Left lung (tissue), 10 donors: ENCODE data around the gene ZNF366. TPM values are rescaled to one million over a fixed set of nuclear protein-coding genes. Genes with fewer than 3 reads are reported as not detected.

Source experiments
- ATAC-seq: fragments of 200-7000 bp; cut with Tn5 transposase; one replicate; pipeline ENCODE4 v1.9.1; 2020; ENCODE audit warnings: moderate library complexity
- DNase-seq, 4 donors: peaks; one replicate each; pipeline ENCODE4 v3.0.0-alpha.2; 2013 to 2020
- H3K27ac ChIP-seq, 2 donors: fragments of 200-600 bp; sonication (generic) in 1 of 2; one replicate each; pipeline versions ENCODE4 v1.5.0 to v1.8.0; 2020 to 2021
- H3K27me3 ChIP-seq, 2 donors: fragments of 200-600 bp; sonication (generic) in 1 of 2; one replicate each; pipeline versions ENCODE4 v1.5.0 to v1.8.0; 2020 to 2021
- H3K36me3 ChIP-seq, 2 donors: fragments of 200-600 bp; sonication (generic) in 1 of 2; one replicate each; pipeline versions ENCODE4 v1.5.0 to v1.8.0; 2020 to 2021
- H3K4me1 ChIP-seq, 2 donors: fragments of 200-600 bp; one replicate each; pipeline ENCODE4 v1.8.0; 2021
- H3K4me3 ChIP-seq, 2 donors: fragments of 200-600 bp; sonication (generic) in 1 of 2; one replicate each; pipeline versions ENCODE4 v1.5.0 to v1.8.0; 2020 to 2021; ENCODE audit warnings: mild to moderate bottlenecking in 1 of 2
- H3K9me3 ChIP-seq, 2 donors: fragments of 200-600 bp; sonication (generic) in 1 of 2; one replicate each; pipeline versions ENCODE4 v1.5.0 to v1.8.0; 2020 to 2021
- intact Hi-C, 2 donors: fragments of 100-400 bp; cut with DNase I; formaldehyde crosslinking; loops; one replicate each; pipeline versions ENCODE4 v1.11.2 to v1.14.2; 2022
- polyA plus RNA-seq, 6 donors: library from polyadenylated mRNA; unstranded; fragments of 120-200 nt; gene quantifications; one replicate each; pipeline ENCODE4 v1.2.1, GENCODE V29; 2013; ENCODE audit not compliant: insufficient read length in 6 of 6
- total RNA-seq, 2 donors: library from RNA; stranded (reverse); fragmentation: NEBNext Ultra II Directional; extraction: Animal tissue kit (Norgen Biotek cat#: 25700); gene quantifications; one replicate each; pipeline ENCODE4 v1.2.1, GENCODE V29; 2021
- TF ChIP-seq, protein P1 (sequence below), 2 donors: fragments of 200-600 bp; sonication (generic) in 1 of 2; IDR thresholded peaks; one replicate each; pipeline versions ENCODE4 v1.5.0 to v1.8.0; 2021; ENCODE audit warnings: antibody characterized with exemption in 2 of 2
- donor health status: DM: no; HTN: yes; CAD: no.
- donor health status: DM: no; HTN: no; CAD: no.

The ZNF366 gene
- total and polyA plus RNA-seq, 8 donors: 3.2 to 5.6 (median 4.0) TPM

DNA sequence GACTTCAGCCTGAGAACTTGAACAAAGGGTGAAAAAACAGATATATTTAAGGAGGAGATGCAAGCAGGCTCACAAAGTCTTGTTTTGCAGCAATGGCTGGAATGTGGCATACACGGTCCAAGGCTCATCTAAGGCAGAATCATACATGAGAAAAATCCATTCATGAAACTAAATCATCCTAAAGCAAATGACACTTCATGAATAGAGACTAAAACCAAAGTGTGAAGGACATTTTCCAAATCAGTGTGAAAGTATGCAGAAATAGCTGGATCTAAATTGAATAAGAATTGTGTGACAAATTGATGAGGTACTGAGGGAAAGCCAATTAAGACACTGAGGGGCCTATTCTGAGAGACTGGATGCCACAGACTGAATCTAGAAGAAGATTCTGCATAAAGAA lies 27.3 kb downstream of the ZNF366 start:
- Histone ChIP-seq H3K4me1 (peaks cover 8 to 19% of the 10 kb centered on the region in 2 donors), H3K9me3 (no peaks in the 10 kb centered on the region), H3K27me3 (no peaks in the 10 kb centered on the region), H3K27ac (no peak overlapping the region), H3K36me3 (no peaks in the 10 kb centered on the region), H3K4me3 (no peak overlapping the region)
- TF ChIP-seq, protein P1, sequence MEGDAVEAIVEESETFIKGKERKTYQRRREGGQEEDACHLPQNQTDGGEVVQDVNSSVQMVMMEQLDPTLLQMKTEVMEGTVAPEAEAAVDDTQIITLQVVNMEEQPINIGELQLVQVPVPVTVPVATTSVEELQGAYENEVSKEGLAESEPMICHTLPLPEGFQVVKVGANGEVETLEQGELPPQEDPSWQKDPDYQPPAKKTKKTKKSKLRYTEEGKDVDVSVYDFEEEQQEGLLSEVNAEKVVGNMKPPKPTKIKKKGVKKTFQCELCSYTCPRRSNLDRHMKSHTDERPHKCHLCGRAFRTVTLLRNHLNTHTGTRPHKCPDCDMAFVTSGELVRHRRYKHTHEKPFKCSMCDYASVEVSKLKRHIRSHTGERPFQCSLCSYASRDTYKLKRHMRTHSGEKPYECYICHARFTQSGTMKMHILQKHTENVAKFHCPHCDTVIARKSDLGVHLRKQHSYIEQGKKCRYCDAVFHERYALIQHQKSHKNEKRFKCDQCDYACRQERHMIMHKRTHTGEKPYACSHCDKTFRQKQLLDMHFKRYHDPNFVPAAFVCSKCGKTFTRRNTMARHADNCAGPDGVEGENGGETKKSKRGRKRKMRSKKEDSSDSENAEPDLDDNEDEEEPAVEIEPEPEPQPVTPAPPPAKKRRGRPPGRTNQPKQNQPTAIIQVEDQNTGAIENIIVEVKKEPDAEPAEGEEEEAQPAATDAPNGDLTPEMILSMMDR (IDR thresholded peaks at IDR 0.05): no peak
- ATAC-seq: no peak
- no peak for DNase-seq
- intact Hi-C loops: no loop called here

DNA sequence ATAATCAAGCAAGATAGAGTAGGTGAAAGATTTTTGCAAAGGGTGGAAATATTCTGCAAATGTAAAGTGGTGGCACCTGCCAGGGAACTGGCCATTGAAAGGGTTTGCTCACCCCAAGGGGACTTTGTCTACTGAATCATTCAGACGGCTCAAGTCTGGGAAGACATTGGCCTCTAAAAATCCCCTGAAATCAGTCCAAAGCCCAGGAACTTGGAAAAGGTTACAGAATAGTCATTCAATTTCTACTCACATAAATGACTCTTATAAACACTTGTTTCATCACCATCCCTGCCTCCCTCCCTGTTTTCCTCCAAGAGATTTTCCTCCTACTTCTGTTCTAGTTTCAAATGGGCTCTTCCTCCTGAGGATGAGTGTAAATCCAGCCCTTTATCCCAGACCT lies 28.5 kb downstream of the ZNF366 start:
- no peaks in the 10 kb centered on the region for H3K36me3 ChIP-seq
- TF ChIP-seq, protein P1 (IDR thresholded peaks at IDR 0.05): no peak
- no peaks in the 10 kb centered on the region for H3K9me3 ChIP-seq
- peak; percentile 52 for ATAC-seq
- peaks cover 8 to 19% of the 10 kb centered on the region in 2 donors for H3K4me1 ChIP-seq
- no peak for DNase-seq
- H3K4me3 ChIP-seq: no peak overlapping the region
- H3K27me3 ChIP-seq: no peaks in the 10 kb centered on the region
- H3K27ac ChIP-seq: no peak overlapping the region
- intact Hi-C loops: no loop called here

DNA sequence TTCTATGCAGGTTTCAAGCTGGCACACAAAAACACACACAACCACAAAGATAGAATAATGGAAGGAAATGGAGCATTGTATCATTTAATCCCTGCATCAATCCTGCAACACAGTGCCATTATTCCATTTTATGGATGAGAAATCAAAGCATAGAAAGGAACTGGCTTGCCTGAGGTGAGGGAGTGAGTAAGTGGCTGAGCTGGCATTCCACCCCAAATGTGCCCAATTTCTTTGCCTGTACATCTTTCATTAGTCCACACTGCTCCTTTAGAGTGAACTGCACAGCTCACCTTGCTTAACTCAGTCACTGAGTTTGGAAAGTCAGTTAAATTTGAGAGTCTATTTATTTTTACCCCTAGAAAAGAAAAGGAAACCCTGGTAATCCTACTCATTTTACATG lies 28.9 kb downstream of the ZNF366 start:
- Histone ChIP-seq H3K9me3 (no peaks in the 10 kb centered on the region), H3K27ac (no peak overlapping the region), H3K4me1 (peaks cover 8 to 19% of the 10 kb centered on the region in 2 donors), H3K36me3 (no peaks in the 10 kb centered on the region), H3K4me3 (no peak overlapping the region), H3K27me3 (no peaks in the 10 kb centered on the region)
- DNase-seq (no peak), ATAC-seq (peak; percentile 18)
- TF ChIP-seq, protein P1 (IDR thresholded peaks at IDR 0.05): no peak
- intact Hi-C loops: no loop called here

DNA sequence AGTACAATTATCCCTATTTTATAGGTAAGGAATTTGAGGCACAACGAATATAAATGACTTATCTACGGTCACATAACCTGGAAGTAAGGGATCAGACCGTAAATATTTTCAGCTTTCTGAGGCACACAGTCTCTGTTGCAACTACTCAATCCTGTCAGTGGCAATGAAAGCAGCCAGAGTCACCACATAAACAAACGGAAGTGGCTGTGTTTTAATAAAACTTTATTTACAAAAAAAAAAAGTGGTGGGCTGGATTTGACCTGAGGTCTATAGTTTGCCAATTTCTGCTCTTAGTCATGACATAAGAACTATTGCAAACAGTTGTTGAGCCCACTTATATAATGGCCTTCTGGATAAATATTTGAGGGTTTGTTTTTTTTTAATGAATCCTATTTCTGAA lies 29.6 kb downstream of the ZNF366 start:
- DNase-seq: no peak
- TF ChIP-seq, protein P1 (IDR thresholded peaks at IDR 0.05): no peak
- peaks cover 8 to 25% of the 10 kb centered on the region in 2 donors for H3K4me1 ChIP-seq
- no peaks in the 10 kb centered on the region for H3K36me3 ChIP-seq
- no peaks in the 10 kb centered on the region for H3K27me3 ChIP-seq
- ATAC-seq: no peak
- H3K27ac ChIP-seq: no peak overlapping the region
- H3K9me3 ChIP-seq: no peaks in the 10 kb centered on the region
- H3K4me3 ChIP-seq: no peak overlapping the region
- intact Hi-C loops: no loop called here

- TF ChIP-seq, protein P1 (IDR thresholded peaks at IDR 0.05): no peak
- Histone ChIP-seq H3K4me1 (peaks cover 8 to 30% of the 10 kb centered on the region in 2 donors), H3K4me3 (no peak overlapping the region), H3K27ac (no peak overlapping the region), H3K9me3 (no peaks in the 10 kb centered on the region), H3K27me3 (no peaks in the 10 kb centered on the region), H3K36me3 (no peaks in the 10 kb centered on the region)
- intact Hi-C loops: no loop called here
- peak in 1 of 4 donors; percentile 41 for DNase-seq
- ATAC-seq: no peak
Observed at GRCh38 chr5:72477176-72477575, 30.0 kb downstream of the ZNF366 start.
